WTC11 (cell line): ENCODE measurements around the gene GRIA4. TPM values are rescaled to one million over a fixed set of nuclear protein-coding genes. Genes with fewer than 3 reads are reported as not detected.

Source experiments
- ATAC-seq: fragments of 200-7000 bp; cut with Tn5 transposase; 2 replicates; pipeline ENCODE4 v1.10.0; 2021; ENCODE audit warnings: mild to moderate bottlenecking, moderate library complexity
- CTCF ChIA-PET: fragments of 300-600 bp; sonication (Branson Sonifier 250); formaldehyde crosslinking; loops from one replicate; lab custom pipeline; 2021; ENCODE audit warnings: antibody characterized with exemption; lab: Charles Lee
- POLR2A ChIA-PET: fragments of 350-600 bp; sonication (Branson Sonifier 250); formaldehyde crosslinking; loops from one replicate; lab custom pipeline; 2021; ENCODE audit warnings: antibody characterized with exemption; lab: Charles Lee
- DNase-seq: peaks from one replicate; pipeline ENCODE4 v3.0.0; 2021; ENCODE audit warnings: low spot score
- H3K27ac Mint-ChIP-seq: 2 replicates; pipeline ENCODE4 v1.8.0; 2021; ENCODE audit warnings: mixed read lengths
- H3K27me3 Mint-ChIP-seq: 2 replicates; pipeline ENCODE4 v1.8.0; 2021; ENCODE audit warnings: low read depth, mild to moderate bottlenecking, moderate library complexity, mixed read lengths
- H3K36me3 Mint-ChIP-seq: 2 replicates; pipeline ENCODE4 v1.8.0; 2021; ENCODE audit warnings: mixed read lengths
- H3K4me1 Mint-ChIP-seq: 2 replicates; pipeline ENCODE4 v1.8.0; 2022; ENCODE audit warnings: mixed read lengths
- H3K4me3 Mint-ChIP-seq: 2 replicates; pipeline ENCODE4 v1.8.0; 2021; ENCODE audit warnings: mild to moderate bottlenecking, moderate library complexity, mixed read lengths
- H3K9me3 Mint-ChIP-seq: 2 replicates; pipeline ENCODE4 v1.8.0; 2021; ENCODE audit warnings: mixed read lengths
- ATF3 ChIP-seq: sonication (generic); formaldehyde crosslinking; conservative IDR thresholded peaks from 2 replicates; pipeline ENCODE4 v1.8.1; 2022; ENCODE audit warnings: mild to moderate bottlenecking, missing genetic modification reagents
- CREM ChIP-seq: sonication (generic); formaldehyde crosslinking; IDR thresholded peaks from 2 replicates; pipeline ENCODE4 v1.8.1; 2022; ENCODE audit warnings: mild to moderate bottlenecking, missing genetic modification reagents, moderate library complexity
- HMGA2 ChIP-seq: fragments of 250-450 bp; sonication (Bioruptor Pico); IDR thresholded peaks from 2 replicates; pipeline ENCODE4 v1.4.0; 2021; ENCODE audit warnings: mild to moderate bottlenecking, moderate library complexity
- IRF2 ChIP-seq: sonication (generic); formaldehyde crosslinking; IDR thresholded peaks from 2 replicates; pipeline ENCODE4 v1.8.0; 2022; ENCODE audit warnings: low read depth, missing genetic modification reagents, borderline replicate concordance
- MLX ChIP-seq: sonication (generic); formaldehyde crosslinking; IDR thresholded peaks from 2 replicates; pipeline ENCODE4 v1.8.1; 2023; ENCODE audit warnings: mild to moderate bottlenecking, missing genetic modification reagents, moderate library complexity
- NFE2L1 ChIP-seq: sonication (generic); formaldehyde crosslinking; IDR thresholded peaks from 2 replicates; pipeline ENCODE4 v1.8.1; 2023; ENCODE audit warnings: missing genetic modification reagents
- SP1 ChIP-seq: sonication (generic); formaldehyde crosslinking; conservative IDR thresholded peaks from 2 replicates; pipeline ENCODE4 v1.8.1; 2022; ENCODE audit warnings: missing genetic modification reagents
- TP53 ChIP-seq: sonication (generic); formaldehyde crosslinking; IDR thresholded peaks from 2 replicates; pipeline ENCODE4 v1.8.1; 2023; ENCODE audit warnings: mild to moderate bottlenecking, missing genetic modification reagents
- ZBTB21 ChIP-seq: sonication (generic); formaldehyde crosslinking; IDR thresholded peaks from 2 replicates; pipeline ENCODE4 v1.8.1; 2023; ENCODE audit warnings: mild to moderate bottlenecking, missing genetic modification reagents, borderline replicate concordance
- ZBTB43 ChIP-seq: sonication (generic); formaldehyde crosslinking; IDR thresholded peaks from 2 replicates; pipeline ENCODE4 v1.8.1; 2023; ENCODE audit warnings: mild to moderate bottlenecking, missing genetic modification reagents
- ZNF219 ChIP-seq: sonication (generic); formaldehyde crosslinking; IDR thresholded peaks from 2 replicates; pipeline ENCODE4 v1.8.0; 2023; ENCODE audit warnings: missing genetic modification reagents, mild to moderate bottlenecking, borderline replicate concordance
- ZNF263 ChIP-seq: sonication (generic); formaldehyde crosslinking; IDR thresholded peaks from 2 replicates; pipeline ENCODE4 v1.8.1; 2022; ENCODE audit warnings: low read depth, mild to moderate bottlenecking, moderate library complexity, missing genetic modification reagents
- ZNF423 ChIP-seq: fragments of 250-450 bp; sonication (Bioruptor Pico); IDR thresholded peaks from 2 replicates; pipeline ENCODE4 v2.1.2; 2022; ENCODE audit warnings: mild to moderate bottlenecking, moderate library complexity
- ZNF512 ChIP-seq: sonication (generic); formaldehyde crosslinking; IDR thresholded peaks from 2 replicates; pipeline ENCODE4 v1.8.1; 2022; ENCODE audit warnings: missing genetic modification reagents, borderline replicate concordance
- ZSCAN18 ChIP-seq: fragments of 250-450 bp; sonication (Bioruptor Pico); IDR thresholded peaks from 2 replicates; pipeline ENCODE4 v2.1.2; 2022; ENCODE audit warnings: mild to moderate bottlenecking, moderate library complexity
- total RNA-seq: library from RNA; stranded (reverse); gene quantifications from 3 replicates; pipeline ENCODE4 v1.2.3, GENCODE V29; 2021
- TF ChIP-seq, protein P1 (sequence below): sonication (generic); formaldehyde crosslinking; IDR thresholded peaks from 2 replicates; pipeline ENCODE4 v1.8.1; 2023; ENCODE audit warnings: mild to moderate bottlenecking, moderate library complexity, missing genetic modification reagents
- TF ChIP-seq, protein P2 (sequence below): fragments of 250-450 bp; sonication (Bioruptor Pico); IDR thresholded peaks from 2 replicates; pipeline ENCODE4 v1.9.0; 2021; ENCODE audit warnings: mild to moderate bottlenecking, borderline replicate concordance

The GRIA4 gene
- total RNA-seq, 1 experiment from 2014 or later: 11.4 TPM

- DNase-seq (peak; percentile 68), ATAC-seq (peak; percentile 70)
- no peaks in the 10 kb centered on the region for H3K36me3 Mint-ChIP-seq
- H3K4me1 Mint-ChIP-seq: no peaks in the 10 kb centered on the region
- H3K4me3 Mint-ChIP-seq: no peak overlapping the region
- CTCF ChIA-PET: no interaction called here
- no peaks in the 10 kb centered on the region for H3K27me3 Mint-ChIP-seq
- TF ChIP-seq TP53 (CRISPR knock-in tag) (0 out of 2 replicates have a peak, but pooled peaks have one; percentile 48), ATF3 (CRISPR knock-in tag) (no peak)
- POLR2A ChIA-PET: no interaction called here
- no peaks in the 10 kb centered on the region for H3K9me3 Mint-ChIP-seq
- H3K27ac Mint-ChIP-seq: no peak overlapping the region
Observed at GRCh38 chr11:105673089-105673488, 63.2 kb downstream of the GRIA4 start.

GRCh38 chr11:105689631-105690030 is 79.8 kb downstream of the GRIA4 start:
- Mint-ChIP-seq H3K27me3 (no peaks in the 10 kb centered on the region), H3K4me1 (no peaks in the 10 kb centered on the region), H3K4me3 (no peak overlapping the region), H3K27ac (no peak overlapping the region)
- CTCF ChIA-PET: no interaction called here
- DNase-seq: no peak
- POLR2A ChIA-PET: no interaction called here
- TF ChIP-seq ZNF263 (no peak), ZBTB21 (CRISPR knock-in tag) (no peak), SP1 (CRISPR knock-in tag) (no peak), MLX (CRISPR knock-in tag) (no peak), NFE2L1 (no peak), ZNF423 (CRISPR knock-in tag) (no peak), IRF2 (CRISPR knock-in tag) (no peak), ZNF219 (no peak), ZSCAN18 (CRISPR knock-in tag) (no peak), ZBTB43 (no peak), ZNF512 (no peak), HMGA2 (CRISPR knock-in tag) (no peak), CREM (no peak)
- TF ChIP-seq, protein P1, sequence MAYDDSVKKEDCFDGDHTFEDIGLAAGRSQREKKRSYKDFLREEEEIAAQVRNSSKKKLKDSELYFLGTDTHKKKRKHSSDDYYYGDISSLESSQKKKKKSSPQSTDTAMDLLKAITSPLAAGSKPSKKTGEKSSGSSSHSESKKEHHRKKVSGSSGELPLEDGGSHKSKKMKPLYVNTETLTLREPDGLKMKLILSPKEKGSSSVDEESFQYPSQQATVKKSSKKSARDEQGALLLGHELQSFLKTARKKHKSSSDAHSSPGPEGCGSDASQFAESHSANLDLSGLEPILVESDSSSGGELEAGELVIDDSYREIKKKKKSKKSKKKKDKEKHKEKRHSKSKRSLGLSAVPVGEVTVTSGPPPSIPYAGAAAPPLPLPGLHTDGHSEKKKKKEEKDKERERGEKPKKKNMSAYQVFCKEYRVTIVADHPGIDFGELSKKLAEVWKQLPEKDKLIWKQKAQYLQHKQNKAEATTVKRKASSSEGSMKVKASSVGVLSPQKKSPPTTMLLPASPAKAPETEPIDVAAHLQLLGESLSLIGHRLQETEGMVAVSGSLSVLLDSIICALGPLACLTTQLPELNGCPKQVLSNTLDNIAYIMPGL (CRISPR knock-in tag): no peak
- TF ChIP-seq, protein P2, sequence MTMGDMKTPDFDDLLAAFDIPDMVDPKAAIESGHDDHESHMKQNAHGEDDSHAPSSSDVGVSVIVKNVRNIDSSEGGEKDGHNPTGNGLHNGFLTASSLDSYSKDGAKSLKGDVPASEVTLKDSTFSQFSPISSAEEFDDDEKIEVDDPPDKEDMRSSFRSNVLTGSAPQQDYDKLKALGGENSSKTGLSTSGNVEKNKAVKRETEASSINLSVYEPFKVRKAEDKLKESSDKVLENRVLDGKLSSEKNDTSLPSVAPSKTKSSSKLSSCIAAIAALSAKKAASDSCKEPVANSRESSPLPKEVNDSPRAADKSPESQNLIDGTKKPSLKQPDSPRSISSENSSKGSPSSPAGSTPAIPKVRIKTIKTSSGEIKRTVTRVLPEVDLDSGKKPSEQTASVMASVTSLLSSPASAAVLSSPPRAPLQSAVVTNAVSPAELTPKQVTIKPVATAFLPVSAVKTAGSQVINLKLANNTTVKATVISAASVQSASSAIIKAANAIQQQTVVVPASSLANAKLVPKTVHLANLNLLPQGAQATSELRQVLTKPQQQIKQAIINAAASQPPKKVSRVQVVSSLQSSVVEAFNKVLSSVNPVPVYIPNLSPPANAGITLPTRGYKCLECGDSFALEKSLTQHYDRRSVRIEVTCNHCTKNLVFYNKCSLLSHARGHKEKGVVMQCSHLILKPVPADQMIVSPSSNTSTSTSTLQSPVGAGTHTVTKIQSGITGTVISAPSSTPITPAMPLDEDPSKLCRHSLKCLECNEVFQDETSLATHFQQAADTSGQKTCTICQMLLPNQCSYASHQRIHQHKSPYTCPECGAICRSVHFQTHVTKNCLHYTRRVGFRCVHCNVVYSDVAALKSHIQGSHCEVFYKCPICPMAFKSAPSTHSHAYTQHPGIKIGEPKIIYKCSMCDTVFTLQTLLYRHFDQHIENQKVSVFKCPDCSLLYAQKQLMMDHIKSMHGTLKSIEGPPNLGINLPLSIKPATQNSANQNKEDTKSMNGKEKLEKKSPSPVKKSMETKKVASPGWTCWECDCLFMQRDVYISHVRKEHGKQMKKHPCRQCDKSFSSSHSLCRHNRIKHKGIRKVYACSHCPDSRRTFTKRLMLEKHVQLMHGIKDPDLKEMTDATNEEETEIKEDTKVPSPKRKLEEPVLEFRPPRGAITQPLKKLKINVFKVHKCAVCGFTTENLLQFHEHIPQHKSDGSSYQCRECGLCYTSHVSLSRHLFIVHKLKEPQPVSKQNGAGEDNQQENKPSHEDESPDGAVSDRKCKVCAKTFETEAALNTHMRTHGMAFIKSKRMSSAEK: no peak
- TF ChIP-seq, all 79 proteins: peak for 0
- peaks cover 12% of the 10 kb centered on the region for H3K9me3 Mint-ChIP-seq
- no peak for ATAC-seq
- no peaks in the 10 kb centered on the region for H3K36me3 Mint-ChIP-seq
